ENCODE results near the gene ARHGAP28. TPM values are rescaled to one million over a fixed set of nuclear protein-coding genes. Genes with fewer than 3 reads are reported as not detected.

Gene ARHGAP28
- total and polyA plus RNA-seq, 10 of the 15 experiments (the other 5 are each of a cell fraction or from before 2014, with no cell fraction given), result not detected

- no peak for TF ChIP-seq GABPA (IDR thresholded peaks at IDR 0.05; ENCODE audit: low read depth)
- TF ChIP-seq NR2C1 (IDR thresholded peaks at IDR 0.05), result no peak
- TF ChIP-seq POLR2AphosphoS2 (IDR thresholded peaks at IDR 0.05; ENCODE audit: low read depth, low read length), result no peak
- no peak for TF ChIP-seq POU2F2 (IDR thresholded peaks at IDR 0.05; ENCODE audit: borderline replicate concordance, low read depth, low read length)
These were observed 18.0 kb upstream of the ARHGAP28 start (continued) for GRCh38 chr18:6711467-6711866.

- no peak overlapping the region for H2AFZ ChIP-seq (ENCODE audit: control insufficient read depth, low read depth, low read length)
- H3K9me3 ChIP-seq (replicated peaks; ENCODE audit: control insufficient read depth, insufficient read depth, low read length), result no peaks in the 10 kb centered on the region
- in situ Hi-C loops (cut with MboI), result no loop called here
- H3K36me3 ChIP-seq (ENCODE audit: control insufficient read depth in 2 of 2, insufficient read depth in 2 of 2, low read length in 1 of 2), result no peaks in the 10 kb centered on the region
- ATAC-seq (no peak), FAIRE-seq (no peak), DNase-seq (ENCODE audit: low read depth, low spot score) (no peak)
- 80% methylated on average over 1 of the region's 1 CpG for WGBS (ENCODE audit: insufficient coverage, insufficient replicate concordance, low lambda C conversion rate, missing lambda C conversion rate)
- no peak overlapping the region for H3K9ac ChIP-seq (ENCODE audit: control insufficient read depth, insufficient read depth, low read length)
- H3K4me3 ChIP-seq, result no peak overlapping the region
- no peaks in the 10 kb centered on the region for H3K79me2 ChIP-seq (ENCODE audit: control insufficient read depth, insufficient read depth, low read length)
- H4K20me1 ChIP-seq (ENCODE audit: control insufficient read depth, insufficient read depth), result no peaks in the 10 kb centered on the region
- RAD21 ChIA-PET (ENCODE audit: unreplicated experiment), result no interaction called here
- intact Hi-C loops (cut with micrococcal nuclease; ENCODE audit: unreplicated experiment), result loop anchor here (10.0 kb wide), 1 partner anchor 58 kb away; no protein-coding TSS in a partner anchor
- H3K27me3 ChIP-seq (replicated peaks in 1 of 2; ENCODE audit: control insufficient read depth in 2 of 2, insufficient read depth in 2 of 2, low read length in 1 of 2), result no peaks in the 10 kb centered on the region
- POLR2A ChIA-PET, result no interaction called here
- no peak overlapping the region for H3K4me2 ChIP-seq (ENCODE audit: control insufficient read depth, insufficient read depth)
- no peak overlapping the region for H3K27ac ChIP-seq (ENCODE audit: control insufficient read depth, insufficient read depth)
- no peak for TF ChIP-seq CREB1 (IDR thresholded peaks at IDR 0.05; ENCODE audit: low read depth)
- TF ChIP-seq EP300 (IDR thresholded peaks at IDR 0.05; ENCODE audit: borderline replicate concordance in 1 of 2, control insufficient read depth in 1 of 2, low read depth in 2 of 2, low read length in 2 of 2), result no peak
- no peak for TF ChIP-seq IKZF2 (IDR thresholded peaks at IDR 0.05)
- no peak for TF ChIP-seq CREM (IDR thresholded peaks at IDR 0.05; ENCODE audit: low read depth)
- no peak for TF ChIP-seq ZNF687 (IDR thresholded peaks at IDR 0.05)
- TF ChIP-seq HDAC6 (IDR thresholded peaks at IDR 0.05; ENCODE audit: unreplicated experiment), result no peak
- TF ChIP-seq BCL3 (IDR thresholded peaks at IDR 0.05; ENCODE audit: borderline replicate concordance, insufficient read depth, low read depth, low read length, poor library complexity, severe bottlenecking), result no peak
- no peak for TF ChIP-seq TAF1 (IDR thresholded peaks at IDR 0.05; ENCODE audit: borderline replicate concordance, low read depth, low read length)
- TF ChIP-seq SIN3A (IDR thresholded peaks at IDR 0.05; ENCODE audit: low read depth, low read length), result no peak
- CTCF ChIA-PET, result no interaction called here
- no peaks in the 10 kb centered on the region for H3K4me1 ChIP-seq (ENCODE audit: control insufficient read depth, insufficient read depth, low read length)
- no TSS peak for BruUV-seq (replicated peaks)
- SMC1A ChIA-PET (ENCODE audit: uncharacterized antibody, unreplicated experiment), result no interaction called here
These were observed 17.1 kb upstream of the ARHGAP28 start for GRCh38 chr18:6712401-6712800.
